ENCODE measurements around the gene C10orf105.

The C10orf105 gene

DNA sequence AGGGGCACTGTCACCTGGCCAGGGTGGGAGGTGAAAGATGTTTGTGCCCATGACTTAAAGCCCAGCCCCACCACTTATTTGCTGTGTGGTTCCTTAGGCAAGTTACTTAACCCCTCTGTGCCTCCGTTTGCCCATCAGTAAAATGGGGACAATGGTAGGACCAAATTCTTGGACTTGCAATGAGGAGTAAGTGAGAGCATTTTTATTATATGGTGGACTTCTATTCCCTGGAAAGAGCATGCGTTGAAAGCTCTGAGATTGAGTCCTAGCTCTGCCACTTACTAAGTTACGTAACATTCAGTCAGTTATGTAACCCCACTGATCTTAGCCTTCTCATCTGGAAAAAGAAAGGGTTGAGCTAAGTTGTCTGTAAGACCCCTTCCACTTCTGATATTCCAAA, 35.0 kb upstream of the C10orf105 start:
- H3K4me3 ChIP-seq (ENCODE audit: low read depth, low read length, poor library complexity, severe bottlenecking): no peak overlapping the region
- no peaks in the 10 kb centered on the region for H3K4me1 ChIP-seq (ENCODE audit: insufficient read depth, low read length, severe bottlenecking)
- no peaks in the 10 kb centered on the region for H4K20me1 ChIP-seq (ENCODE audit: insufficient read depth, low read length)
- no peaks in the 10 kb centered on the region for H3K36me3 ChIP-seq (ENCODE audit: insufficient read depth, low read length)
- H3K9me3 ChIP-seq (ENCODE audit: low read length): no peaks in the 10 kb centered on the region
- H3K27me3 ChIP-seq (ENCODE audit: insufficient read depth, low read length): peaks cover 17% of the 10 kb centered on the region
- no peaks in the 10 kb centered on the region for H3F3A ChIP-seq (ENCODE audit: insufficient read depth, low read length)
- no peak overlapping the region for H3K9ac ChIP-seq (ENCODE audit: low read length)
- H3K79me2 ChIP-seq (ENCODE audit: insufficient read depth, low read length): no peaks in the 10 kb centered on the region
- H3K27ac ChIP-seq (ENCODE audit: low read depth, low read length, poor library complexity, severe bottlenecking): no peak overlapping the region
- TF ChIP-seq CTCF (IDR thresholded peaks at IDR 0.05; ENCODE audit: low read length): no peak
- no peak for TF ChIP-seq EZH2 (IDR thresholded peaks at IDR 0.05; ENCODE audit: borderline replicate concordance, low read length)
- no peaks in the 10 kb centered on the region for H3K9me2 ChIP-seq (ENCODE audit: low read depth, low read length)
- no peak overlapping the region for H3K4me2 ChIP-seq (ENCODE audit: low read length)
- H2AFZ ChIP-seq (ENCODE audit: low read length): no peak overlapping the region

- peaks cover 17% of the 10 kb centered on the region for H3K27me3 ChIP-seq (ENCODE audit: insufficient read depth, low read length)
- H3K4me2 ChIP-seq (ENCODE audit: low read length): no peak overlapping the region
These were observed 34.5 kb upstream of the C10orf105 start for GRCh38 chr10:71753960-71754505.

GRCh38 chr10:71753091-71753959, 33.7 kb upstream of the C10orf105 start:
- Histone ChIP-seq H3K4me3 (ENCODE audit: low read depth, low read length, poor library complexity, severe bottlenecking) (no peak overlapping the region), H3K36me3 (ENCODE audit: insufficient read depth, low read length) (no peaks in the 10 kb centered on the region), H3K9me2 (ENCODE audit: low read depth, low read length) (no peaks in the 10 kb centered on the region), H3K27ac (ENCODE audit: low read depth, low read length, poor library complexity, severe bottlenecking) (no peak overlapping the region), H3F3A (ENCODE audit: insufficient read depth, low read length) (no peaks in the 10 kb centered on the region), H3K27me3 (ENCODE audit: insufficient read depth, low read length) (peaks cover 17% of the 10 kb centered on the region), H3K9ac (ENCODE audit: low read length) (no peak overlapping the region), H3K9me3 (ENCODE audit: low read length) (no peaks in the 10 kb centered on the region), H3K4me2 (ENCODE audit: low read length) (no peak overlapping the region), H3K79me2 (ENCODE audit: insufficient read depth, low read length) (no peaks in the 10 kb centered on the region), H4K20me1 (ENCODE audit: insufficient read depth, low read length) (no peaks in the 10 kb centered on the region), H3K4me1 (ENCODE audit: insufficient read depth, low read length, severe bottlenecking) (peaks cover 6% of the 10 kb centered on the region), H2AFZ (ENCODE audit: low read length) (no peak overlapping the region)
- no peak for TF ChIP-seq EZH2 (IDR thresholded peaks at IDR 0.05; ENCODE audit: borderline replicate concordance, low read length)
- no peak for TF ChIP-seq CTCF (IDR thresholded peaks at IDR 0.05; ENCODE audit: low read length)

More at GRCh38 chr10:71753960-71754505, 34.5 kb upstream of the C10orf105 start:
- no peaks in the 10 kb centered on the region for H3F3A ChIP-seq (ENCODE audit: insufficient read depth, low read length)
- no peak overlapping the region for H3K9ac ChIP-seq (ENCODE audit: low read length)
- H3K36me3 ChIP-seq (ENCODE audit: insufficient read depth, low read length): no peaks in the 10 kb centered on the region
- TF ChIP-seq CTCF (IDR thresholded peaks at IDR 0.05; ENCODE audit: low read length): no peak
- TF ChIP-seq EZH2 (IDR thresholded peaks at IDR 0.05; ENCODE audit: borderline replicate concordance, low read length): no peak
- H2AFZ ChIP-seq (ENCODE audit: low read length): no peak overlapping the region
- H3K4me3 ChIP-seq (ENCODE audit: low read depth, low read length, poor library complexity, severe bottlenecking): no peak overlapping the region
- H3K27ac ChIP-seq (ENCODE audit: low read depth, low read length, poor library complexity, severe bottlenecking): no peak overlapping the region
- H3K4me1 ChIP-seq (ENCODE audit: insufficient read depth, low read length, severe bottlenecking): no peaks in the 10 kb centered on the region
- no peaks in the 10 kb centered on the region for H3K9me3 ChIP-seq (ENCODE audit: low read length)
- H3K9me2 ChIP-seq (ENCODE audit: low read depth, low read length): no peaks in the 10 kb centered on the region
- no peaks in the 10 kb centered on the region for H3K79me2 ChIP-seq (ENCODE audit: insufficient read depth, low read length)
- no peaks in the 10 kb centered on the region for H4K20me1 ChIP-seq (ENCODE audit: insufficient read depth, low read length)

All from OCI-LY1 (cell line).